Erythroblast (primary cell): ENCODE data around the gene RAP1GAP.

ENCODE experiments used
- GATA1 ChIP-seq: IDR thresholded peaks from 2 replicates; pipeline ENCODE4 v1.6.1; 2011; ENCODE audit warnings: low read depth, mild to moderate bottlenecking, control low read depth, low read length, moderate library complexity
- POLR2A ChIP-seq: IDR thresholded peaks from 2 replicates; pipeline ENCODE4 v1.6.1; 2011; ENCODE audit warnings: mild to moderate bottlenecking, low read length

DNA sequence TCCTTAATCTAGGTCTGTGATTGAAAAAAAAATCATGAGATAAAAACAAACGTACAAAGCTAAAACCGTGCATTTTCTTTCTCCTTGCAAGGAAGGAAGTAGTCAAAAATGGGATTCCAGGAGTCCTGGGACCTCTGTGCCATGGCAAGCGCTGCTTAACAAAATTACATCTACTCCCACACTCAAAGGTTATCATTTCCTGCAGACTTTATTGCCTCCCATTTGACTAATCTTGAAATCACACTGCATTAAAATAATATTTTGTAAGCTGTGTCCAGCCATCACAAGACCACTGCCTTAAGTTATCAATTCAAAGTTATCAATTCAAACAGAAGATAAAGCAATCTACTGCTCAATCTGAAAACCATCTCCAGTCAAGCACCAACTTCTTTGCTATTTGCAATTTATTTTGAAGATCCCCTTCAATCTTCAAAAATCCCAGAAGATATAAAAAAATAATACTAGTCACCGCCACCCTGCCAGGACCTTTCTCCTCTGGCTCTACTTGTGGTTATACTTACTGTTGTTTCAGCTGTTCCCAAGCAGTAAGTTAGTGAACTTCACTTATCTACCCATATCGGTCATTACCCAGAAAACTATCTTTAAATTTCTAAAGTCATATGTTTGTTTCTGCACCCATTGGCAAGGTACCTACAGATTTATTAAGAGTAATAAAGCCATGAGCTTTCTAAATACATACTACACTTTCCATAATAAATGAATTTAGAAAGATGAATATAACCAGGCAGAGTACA, 38.1 kb upstream of the RAP1GAP start:
- TF ChIP-seq POLR2A (no peak), GATA1 (no peak)
